DMS79 treated with DMSO at 0.1 percent for 48 hours (cell line): ENCODE results near the gene USF3.

Experiments used
- DNase-seq: peaks from one replicate; lab custom pipeline; 2025; lab: John Stamatoyannopoulos, UW

The USF3 gene, protein sequence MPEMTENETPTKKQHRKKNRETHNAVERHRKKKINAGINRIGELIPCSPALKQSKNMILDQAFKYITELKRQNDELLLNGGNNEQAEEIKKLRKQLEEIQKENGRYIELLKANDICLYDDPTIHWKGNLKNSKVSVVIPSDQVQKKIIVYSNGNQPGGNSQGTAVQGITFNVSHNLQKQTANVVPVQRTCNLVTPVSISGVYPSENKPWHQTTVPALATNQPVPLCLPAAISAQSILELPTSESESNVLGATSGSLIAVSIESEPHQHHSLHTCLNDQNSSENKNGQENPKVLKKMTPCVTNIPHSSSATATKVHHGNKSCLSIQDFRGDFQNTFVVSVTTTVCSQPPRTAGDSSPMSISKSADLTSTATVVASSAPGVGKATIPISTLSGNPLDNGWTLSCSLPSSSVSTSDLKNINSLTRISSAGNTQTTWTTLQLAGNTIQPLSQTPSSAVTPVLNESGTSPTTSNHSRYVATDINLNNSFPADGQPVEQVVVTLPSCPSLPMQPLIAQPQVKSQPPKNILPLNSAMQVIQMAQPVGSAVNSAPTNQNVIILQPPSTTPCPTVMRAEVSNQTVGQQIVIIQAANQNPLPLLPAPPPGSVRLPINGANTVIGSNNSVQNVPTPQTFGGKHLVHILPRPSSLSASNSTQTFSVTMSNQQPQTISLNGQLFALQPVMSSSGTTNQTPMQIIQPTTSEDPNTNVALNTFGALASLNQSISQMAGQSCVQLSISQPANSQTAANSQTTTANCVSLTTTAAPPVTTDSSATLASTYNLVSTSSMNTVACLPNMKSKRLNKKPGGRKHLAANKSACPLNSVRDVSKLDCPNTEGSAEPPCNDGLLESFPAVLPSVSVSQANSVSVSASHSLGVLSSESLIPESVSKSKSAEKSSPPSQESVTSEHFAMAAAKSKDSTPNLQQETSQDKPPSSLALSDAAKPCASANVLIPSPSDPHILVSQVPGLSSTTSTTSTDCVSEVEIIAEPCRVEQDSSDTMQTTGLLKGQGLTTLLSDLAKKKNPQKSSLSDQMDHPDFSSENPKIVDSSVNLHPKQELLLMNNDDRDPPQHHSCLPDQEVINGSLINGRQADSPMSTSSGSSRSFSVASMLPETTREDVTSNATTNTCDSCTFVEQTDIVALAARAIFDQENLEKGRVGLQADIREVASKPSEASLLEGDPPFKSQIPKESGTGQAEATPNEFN (N-terminal part only)

GRCh38 chr3:113695786-113696645 is at the start of gene USF3:
Gene USF3 (minus strand): TSS chr3:113696642. CDS start chr3:113674878, 21,764 bp downstream.
- peak; percentile 48 for DNase-seq

- peak; percentile 93 for DNase-seq
These were observed 49.5 kb upstream of the USF3 start, which contains the start of gene NAA50 for GRCh38 chr3:113745756-113746547. Gene NAA50 (minus strand): TSS chr3:113746249. CDS start chr3:113745949, 300 bp downstream.

- DNase-seq = peak; percentile 85
These were observed 48.7 kb upstream of the USF3 start for GRCh38 chr3:113744941-113745755.

GRCh38 chr3:113743006-113743630 is 46.7 kb upstream of the USF3 start:
- DNase-seq = no peak

DNA sequence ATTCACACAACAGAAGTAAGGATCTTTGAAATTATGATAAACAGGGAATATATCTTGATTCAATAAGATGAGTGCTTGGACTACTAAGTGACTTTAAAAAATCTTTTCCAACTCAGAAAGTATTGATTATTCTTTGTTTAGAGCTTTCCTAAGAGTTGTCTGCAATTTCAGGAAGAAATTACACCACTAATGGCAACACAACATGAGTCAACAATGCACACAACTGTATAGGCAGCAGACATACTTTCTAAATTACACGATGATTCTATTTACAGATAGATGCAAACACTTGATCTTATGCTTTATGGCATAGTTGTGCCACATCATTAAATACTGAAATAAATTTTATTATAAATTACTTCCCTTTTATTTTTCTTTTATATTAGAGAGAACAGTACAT is 45.2 kb upstream of the USF3 start:
- DNase-seq = no peak

- DNase-seq = no peak
These were observed 44.6 kb upstream of the USF3 start for GRCh38 chr3:113741086-113741485.

DNA sequence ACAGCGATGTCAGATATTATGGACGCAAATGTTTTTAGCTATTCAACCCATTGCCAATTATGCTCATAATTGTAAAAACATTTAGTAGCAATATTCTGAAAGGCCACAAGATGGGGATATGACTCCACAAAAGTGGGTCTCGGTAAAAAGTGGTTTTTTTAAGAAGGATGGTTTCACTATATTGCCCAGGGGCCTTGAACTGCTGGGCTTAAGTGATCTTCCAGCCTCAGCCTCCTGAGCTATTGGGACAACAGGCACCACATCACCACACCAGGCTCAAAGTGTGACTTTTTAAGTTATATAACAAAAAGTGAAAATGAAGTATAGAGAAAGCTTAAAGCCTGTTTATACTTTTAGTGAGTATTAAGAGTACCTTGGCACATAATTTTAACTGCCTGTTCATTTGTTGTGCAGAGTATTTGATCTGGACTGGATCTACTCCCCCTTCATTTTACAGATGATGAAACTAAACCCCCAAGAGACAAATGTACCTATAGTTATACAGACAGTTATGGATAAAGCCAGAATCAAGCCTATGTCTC is 40.2 kb upstream of the USF3 start:
- DNase-seq = peak; percentile 35

DNA sequence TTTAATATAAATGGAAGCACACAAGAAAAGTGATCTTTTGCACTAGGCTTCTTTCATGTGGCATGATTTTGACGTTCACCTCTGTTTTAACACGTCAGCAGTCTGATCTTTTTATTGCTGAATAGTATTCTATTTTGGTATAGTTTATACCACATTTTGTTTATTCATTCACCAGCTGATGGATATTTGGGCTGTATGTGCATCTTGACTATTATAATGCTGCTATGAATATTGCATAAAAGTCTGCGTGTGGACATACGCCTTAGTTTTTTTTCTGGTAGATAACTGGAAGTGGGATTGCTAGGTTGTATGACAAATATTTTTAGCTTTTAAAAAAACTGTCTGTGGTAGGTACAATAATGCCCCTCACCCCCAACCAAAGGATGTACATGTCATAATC is 35.3 kb upstream of the USF3 start:
- DNase-seq = no peak

DNA sequence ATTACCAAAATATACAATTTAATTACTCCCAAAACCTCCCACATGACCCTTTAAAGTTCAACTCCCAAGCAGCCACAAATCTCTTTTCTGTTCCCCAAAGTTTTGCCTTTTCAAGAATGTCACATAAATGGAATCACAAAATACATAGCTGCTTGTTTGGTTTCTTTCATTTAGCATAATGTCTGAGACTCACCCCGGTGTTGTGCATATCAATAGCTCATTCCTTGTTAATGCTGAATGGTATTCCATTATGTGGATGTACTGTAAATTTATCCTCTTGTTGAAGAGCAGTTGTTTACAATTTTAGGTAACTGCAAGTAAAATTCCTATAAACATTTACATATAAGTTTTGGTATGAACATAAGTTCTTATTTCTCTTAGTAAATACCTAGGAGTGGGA is 34.1 kb upstream of the USF3 start:
- no peak for DNase-seq

GRCh38 chr3:113728661-113729060 is 32.2 kb upstream of the USF3 start:
- DNase-seq = no peak

DNA sequence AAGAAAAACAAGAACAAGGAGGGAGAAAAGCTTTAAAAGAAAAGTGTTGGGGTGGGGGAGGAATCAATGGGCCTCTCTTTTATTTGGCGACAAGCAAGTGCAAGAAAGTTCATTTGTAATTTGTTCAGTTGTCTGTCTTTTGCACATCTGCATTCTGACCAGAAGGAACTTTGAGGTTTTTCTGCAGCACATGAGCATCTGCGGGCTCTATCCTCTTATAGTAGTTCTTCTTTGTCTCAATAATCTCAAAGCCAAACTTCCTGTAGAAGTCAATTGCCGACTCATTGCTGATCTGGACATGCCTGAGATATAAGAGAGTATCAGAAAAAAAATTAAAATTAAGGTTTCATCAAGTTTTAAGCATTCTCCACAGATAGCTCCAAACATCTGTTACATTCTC is 25.2 kb upstream of the USF3 start:
- no peak for DNase-seq

- DNase-seq = no peak
These were observed 23.3 kb upstream of the USF3 start for GRCh38 chr3:113719758-113720157.

DNA sequence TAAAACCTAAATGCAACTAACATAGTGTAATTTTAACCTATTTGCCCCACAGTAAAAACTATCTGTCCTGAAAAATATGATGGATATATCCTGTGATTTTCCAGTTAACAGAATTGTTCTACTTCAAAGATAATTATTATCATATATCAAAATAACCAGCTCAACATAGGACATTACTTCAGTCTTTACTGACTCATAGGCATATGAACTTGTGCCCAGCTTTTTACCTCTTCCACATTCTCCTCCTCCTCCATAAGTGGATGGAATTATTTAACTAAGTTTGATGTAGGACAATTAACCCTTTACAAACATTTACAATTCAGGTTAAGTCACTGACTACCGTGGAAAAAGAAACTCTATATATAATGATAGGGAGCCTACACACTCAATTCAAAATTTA is 22.9 kb upstream of the USF3 start:
- DNase-seq = no peak

GRCh38 chr3:113717818-113718217 is 21.4 kb upstream of the USF3 start:
- no peak for DNase-seq

DNA sequence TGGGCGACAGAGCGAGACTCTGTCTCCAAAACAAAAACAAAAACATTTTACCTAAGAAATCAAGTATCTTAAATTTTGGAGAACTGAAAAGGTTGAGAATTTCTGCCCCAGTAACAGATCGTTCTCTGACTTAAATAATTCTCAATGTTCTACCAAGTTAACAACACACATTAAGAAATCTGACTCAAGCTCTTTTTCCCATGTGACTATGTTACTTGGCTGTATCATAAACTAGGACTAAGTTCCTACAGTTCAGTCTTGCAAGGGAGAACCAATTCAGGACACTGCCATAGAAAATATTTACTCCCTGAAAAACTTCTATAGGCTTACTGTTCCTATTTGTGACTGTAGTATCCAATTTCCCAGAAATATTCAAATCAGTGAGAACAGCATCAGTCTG is 20.9 kb upstream of the USF3 start:
- no peak for DNase-seq

- DNase-seq = no peak
These were observed 18.3 kb upstream of the USF3 start for GRCh38 chr3:113714702-113715101.

DNA sequence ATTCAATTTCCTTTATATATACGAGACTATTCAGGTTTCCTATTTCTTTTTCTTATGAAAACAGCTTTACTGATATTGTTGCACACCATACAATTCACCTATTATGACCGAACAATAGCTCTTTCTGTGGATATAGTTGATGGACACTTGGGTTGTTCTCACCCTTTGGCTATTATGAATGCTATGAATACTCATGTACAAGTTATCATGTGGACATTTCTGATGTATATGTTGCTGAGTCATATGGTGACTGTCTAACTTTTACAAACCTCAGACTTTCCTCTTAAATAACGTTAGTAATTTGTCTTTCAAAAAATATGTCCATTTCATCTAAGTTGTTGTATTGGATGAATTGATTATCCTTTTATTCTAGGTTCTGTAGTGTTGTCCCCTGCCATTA is 15.7 kb upstream of the USF3 start:
- no peak for DNase-seq

DNA sequence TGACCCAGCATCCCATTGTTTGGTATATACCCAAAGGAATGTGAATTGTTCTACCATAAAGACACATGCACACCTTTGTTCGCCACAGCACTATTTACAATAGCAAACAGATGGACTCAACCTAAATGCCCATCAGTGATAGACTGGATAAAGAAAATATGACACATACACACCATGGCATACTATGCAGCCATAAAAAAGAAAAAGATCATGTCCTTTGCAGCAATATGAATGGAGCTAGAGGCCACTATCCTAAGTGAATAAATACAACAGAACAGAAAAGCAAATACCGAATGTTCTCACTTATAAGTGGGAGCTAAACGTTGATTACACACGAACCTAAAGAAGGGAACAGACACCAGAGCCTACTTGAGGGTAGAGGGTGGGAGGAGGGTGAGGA is 11.4 kb upstream of the USF3 start:
- no peak for DNase-seq

- peak; percentile 36 for DNase-seq
These were observed 2.5 kb upstream of the USF3 start for GRCh38 chr3:113698956-113699355.
